CD4-positive, alpha-beta T cell treated with Interleukin-4 for 1 hour (primary cell): ENCODE data around the gene ACSM2A.
"Not testable (repeated sequence)": the region's sequence is repeated elsewhere in the genome, so short reads cannot be mapped to it uniquely, and the experiment has no call there.

Experiments
- DNase-seq, 2 donors: peaks; one replicate each; pipeline ENCODE4 v3.0.0-alpha.2; 2020 to 2022

ACSM2A gene

GRCh38 chr16:20451364-20451763, at the start of gene ACSM2A:
Gene ACSM2A, plus strand, starts transcription at chr16:20451521. Its CDS starts 8,594 bp downstream, at chr16:20460115.
- not testable (repeated sequence) for DNase-seq

GRCh38 chr16:20402651-20403050, 48.7 kb upstream of the ACSM2A start:
- DNase-seq: no peak

GRCh38 chr16:20404637-20405036, 46.7 kb upstream of the ACSM2A start, which contains the start of gene PDILT:
Gene PDILT, minus strand, starts transcription at chr16:20404737. Its CDS starts 5,437 bp downstream, at chr16:20399300.
- no peak for DNase-seq

DNA sequence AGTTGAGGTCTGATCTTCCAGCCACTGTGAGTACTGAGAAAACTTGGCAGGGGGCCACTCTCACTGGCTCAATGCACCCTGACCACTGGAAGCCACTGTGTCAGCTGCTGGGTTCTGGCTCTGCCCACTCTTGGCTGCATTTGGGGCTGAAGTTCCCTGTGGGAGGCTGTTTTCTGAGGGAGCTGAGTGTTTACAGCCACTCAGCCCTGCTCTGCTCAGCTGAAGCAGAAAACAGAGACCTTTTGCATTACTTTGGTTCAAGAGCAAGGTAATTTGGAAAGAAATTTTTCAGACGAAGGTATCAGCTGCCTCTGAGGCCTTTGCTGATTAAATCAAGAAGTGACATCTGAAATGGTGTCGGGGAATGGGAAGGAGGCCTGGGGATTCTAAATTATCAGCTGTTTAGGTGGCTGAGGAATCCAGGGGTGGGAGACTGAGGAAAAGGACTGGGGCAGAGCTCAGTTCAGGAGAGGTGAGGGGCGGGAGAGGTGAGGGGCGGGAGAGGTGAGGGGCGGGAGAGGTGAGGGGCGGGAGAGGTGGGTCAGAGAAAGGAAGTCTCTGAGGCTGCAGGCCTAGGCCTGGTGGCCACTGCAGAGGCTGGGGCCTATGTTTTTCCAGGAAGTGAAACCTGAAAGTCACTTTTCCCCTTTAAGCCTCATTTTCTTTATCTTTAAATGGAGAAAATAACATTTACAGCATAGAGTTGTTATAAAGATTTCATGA, 41.8 kb upstream of the ACSM2A start, which contains the start of gene ACSM5:
TSS of gene ACSM5 (plus strand) at position 137 of the 723 bp plus-strand sequence. CDS start 1,951 bp downstream, outside the sequence.
- DNase-seq: no peak

GRCh38 chr16:20410121-20410723, 41.1 kb upstream of the ACSM2A start:
- peak in 1 of 2 donors; percentile 27 for DNase-seq

GRCh38 chr16:20411055-20411454, 40.3 kb upstream of the ACSM2A start:
- DNase-seq: no peak

DNA sequence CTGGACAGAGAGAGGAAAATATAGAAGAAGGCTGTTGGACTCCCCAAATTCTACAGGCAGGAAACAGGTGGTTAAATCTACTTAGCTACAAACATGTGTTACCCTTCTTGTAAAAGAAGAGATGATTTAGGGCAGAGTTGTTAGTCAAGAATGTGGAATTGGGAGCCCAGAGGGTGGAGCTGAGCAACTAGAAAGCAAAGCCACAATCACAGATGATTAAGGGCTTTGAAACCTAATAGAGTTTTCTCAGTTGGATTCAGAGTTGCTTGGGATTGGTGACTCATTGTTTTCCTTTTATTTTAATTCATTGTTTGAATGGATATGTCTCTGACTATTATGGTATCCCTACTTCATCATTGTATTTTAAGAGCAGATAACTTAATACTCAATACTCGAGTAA, 35.8 kb upstream of the ACSM2A start:
- no peak for DNase-seq

DNA sequence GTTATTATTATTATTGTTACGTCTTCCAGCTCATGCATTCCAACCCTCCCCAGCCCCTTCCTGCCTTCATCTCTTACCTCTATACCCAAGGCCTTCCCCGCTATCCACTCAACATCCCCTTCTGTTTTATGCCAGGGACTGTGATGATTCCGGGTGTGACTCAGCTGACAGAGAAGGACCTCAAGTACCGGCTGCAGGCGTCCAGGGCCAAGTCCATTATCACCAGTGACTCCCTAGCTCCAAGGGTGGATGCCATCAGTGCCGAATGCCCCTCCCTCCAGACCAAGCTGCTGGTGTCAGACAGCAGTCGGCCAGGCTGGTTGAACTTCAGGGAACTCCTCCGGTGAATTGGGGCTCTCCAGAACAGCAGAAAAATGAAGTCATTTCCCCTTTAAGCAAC, 32.2 kb upstream of the ACSM2A start:
- DNase-seq: not testable (repeated sequence)

GRCh38 chr16:20421748-20422147, 29.6 kb upstream of the ACSM2A start:
- DNase-seq: not testable (repeated sequence)

DNA sequence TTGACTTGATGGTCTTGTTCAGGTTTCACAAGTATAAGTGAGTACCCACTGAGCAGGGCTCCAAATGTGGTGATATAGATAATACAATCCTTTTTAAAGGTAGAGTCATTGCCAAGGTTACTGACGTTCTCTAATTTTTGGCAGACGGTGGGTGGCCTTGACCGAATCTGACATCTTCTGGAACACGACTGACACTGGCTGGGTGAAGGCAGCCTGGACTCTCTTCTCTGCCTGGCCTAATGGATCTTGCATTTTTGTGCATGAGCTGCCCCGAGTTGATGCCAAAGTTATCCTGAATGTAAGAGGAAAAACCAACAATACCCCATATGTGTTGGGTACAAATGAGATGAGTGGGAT, 27.6 kb upstream of the ACSM2A start:
- not testable (repeated sequence) for DNase-seq

DNA sequence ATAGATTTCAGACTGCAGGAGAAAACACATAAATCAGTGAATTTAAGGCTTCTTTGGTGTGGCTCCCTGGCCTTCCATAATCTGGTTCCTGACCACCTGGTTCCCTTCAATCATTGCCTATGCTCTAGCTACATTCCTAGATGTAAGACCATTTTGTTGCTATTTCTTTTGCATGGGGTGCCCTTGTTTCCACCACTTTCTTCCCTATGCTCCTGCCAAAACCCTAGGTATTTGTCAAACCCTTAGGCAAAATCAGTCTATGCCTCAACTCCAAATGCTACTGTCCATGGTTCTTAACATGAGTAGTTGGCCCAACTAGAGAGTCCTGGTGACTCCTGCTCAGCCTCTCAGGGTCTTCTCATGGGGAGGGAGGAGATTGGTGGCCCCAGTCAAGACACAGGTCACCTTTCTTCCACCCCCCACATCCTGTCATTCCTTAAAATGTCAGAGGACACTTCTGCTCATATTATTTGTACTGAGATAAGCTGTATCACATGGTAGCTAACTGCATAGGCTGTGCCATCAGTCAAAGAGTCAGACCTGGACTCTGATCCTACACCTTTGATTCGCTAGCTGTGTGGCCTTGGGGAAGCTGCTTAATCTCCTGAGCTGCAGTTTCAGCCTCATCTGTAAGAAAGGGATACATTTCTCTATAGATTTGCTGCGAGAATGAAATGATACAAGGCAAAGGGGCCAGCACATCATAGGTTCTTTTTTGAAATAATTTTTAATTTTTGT, 27.0 kb upstream of the ACSM2A start:
- no peak for DNase-seq

DNA sequence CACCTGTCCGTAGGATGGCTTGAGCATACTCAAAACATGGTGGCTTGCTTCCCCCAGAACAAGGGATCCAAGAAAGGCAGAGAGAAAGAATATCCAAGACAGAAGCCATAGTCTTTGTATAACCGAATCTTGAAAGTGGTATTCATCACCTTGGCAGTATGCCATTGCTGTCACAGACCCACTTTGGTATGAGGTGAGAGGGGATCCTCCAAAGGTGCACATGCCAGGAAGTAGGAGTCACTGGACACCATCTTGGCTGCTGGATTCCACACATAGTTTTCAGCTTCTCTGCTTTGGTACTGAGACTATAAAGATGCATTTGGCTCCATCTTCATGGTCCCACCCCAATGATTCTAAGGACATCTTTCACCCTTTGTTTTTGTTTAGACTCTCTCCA, 23.9 kb upstream of the ACSM2A start:
- not testable (repeated sequence) for DNase-seq

- not testable (repeated sequence) for DNase-seq
Observed at GRCh38 chr16:20429499-20429898, 21.8 kb upstream of the ACSM2A start.

- DNase-seq: not testable (repeated sequence)
Observed at GRCh38 chr16:20430480-20430879, 20.8 kb upstream of the ACSM2A start.

DNA sequence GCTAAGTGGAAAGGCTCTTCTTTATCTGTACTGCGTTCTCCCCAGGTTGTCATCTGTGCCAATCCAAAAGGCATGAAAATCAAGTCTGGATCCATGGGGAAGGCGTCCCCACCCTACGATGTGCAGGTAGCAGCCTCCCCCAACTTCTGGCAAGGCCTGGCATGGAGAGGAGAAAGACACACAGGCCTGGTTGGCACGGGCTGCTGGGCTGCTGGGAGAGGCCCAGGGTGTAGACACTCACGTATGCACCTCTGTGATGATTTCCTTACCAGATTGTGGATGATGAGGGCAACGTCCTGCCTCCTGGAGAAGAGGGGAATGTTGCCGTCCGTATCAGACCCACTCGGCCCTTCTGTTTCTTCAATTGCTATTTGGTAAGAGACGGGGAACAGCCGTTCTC, 20.4 kb upstream of the ACSM2A start:
- no peak for DNase-seq

DNA sequence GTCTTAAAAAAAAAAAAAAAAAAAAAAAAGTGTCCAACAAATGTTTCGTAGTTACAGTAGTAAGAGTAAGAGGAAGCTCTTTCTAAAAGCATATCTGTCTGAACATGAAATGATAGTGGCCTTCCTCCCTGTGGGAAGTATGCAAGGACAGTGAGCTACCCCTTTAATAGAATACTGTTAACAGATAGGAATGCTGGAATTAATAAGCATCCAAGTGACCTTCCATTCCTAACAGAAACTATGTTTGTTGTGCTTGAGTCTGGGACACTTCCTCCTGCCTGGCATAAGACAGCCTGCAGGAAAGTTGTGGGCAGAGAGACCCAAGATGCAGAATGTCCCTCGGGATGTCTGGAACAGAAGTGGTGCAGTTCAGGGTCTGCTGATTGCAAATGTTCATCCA, 12.4 kb upstream of the ACSM2A start:
- DNase-seq: not testable (repeated sequence)

GRCh38 chr16:20439820-20440231, 11.5 kb upstream of the ACSM2A start:
- DNase-seq: not testable (repeated sequence)

DNA sequence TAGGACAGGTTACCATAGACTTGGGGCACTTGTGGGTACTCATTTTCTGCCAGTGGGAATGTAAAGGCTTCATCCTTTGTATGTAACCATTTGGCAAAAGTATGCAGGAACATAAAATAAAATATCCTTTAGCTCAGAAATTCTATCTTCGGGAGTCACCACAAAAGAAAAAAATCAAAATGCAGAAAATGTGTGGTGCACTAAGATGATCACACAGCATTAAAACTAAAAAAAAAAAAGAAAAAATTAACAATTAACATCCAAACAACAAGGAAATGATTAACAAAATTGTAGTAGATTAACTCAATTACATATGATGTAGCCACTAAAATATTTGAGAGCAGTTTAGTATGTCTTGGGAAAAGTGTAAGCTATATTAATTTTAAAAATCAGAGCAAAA, 10.6 kb upstream of the ACSM2A start:
- DNase-seq: not testable (repeated sequence)

DNA sequence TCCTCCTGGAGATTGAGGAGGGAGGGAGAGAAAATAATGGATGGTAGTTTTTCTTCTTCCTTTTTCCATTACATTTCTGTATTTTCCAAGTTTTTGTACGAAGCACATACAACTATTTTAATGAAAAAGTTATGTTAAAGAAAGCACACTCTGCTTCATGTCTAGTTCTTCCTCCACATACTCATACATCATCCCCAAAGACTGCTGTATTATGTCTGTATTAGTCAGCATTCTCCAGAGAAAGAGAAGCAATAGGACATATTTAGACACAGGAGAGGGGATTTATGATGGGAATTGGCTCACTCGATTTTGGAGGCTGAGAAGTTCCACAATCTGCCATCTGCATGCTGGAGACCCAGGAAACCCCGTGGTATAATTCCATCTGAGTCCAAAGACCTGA, 10.1 kb upstream of the ACSM2A start:
- no peak for DNase-seq

GRCh38 chr16:20441859-20442258, 9.5 kb upstream of the ACSM2A start:
- not testable (repeated sequence) for DNase-seq

GRCh38 chr16:20446652-20447393, 4.5 kb upstream of the ACSM2A start:
- not testable (repeated sequence) for DNase-seq

- DNase-seq: not testable (repeated sequence)
Observed at GRCh38 chr16:20453633-20454032, 2.3 kb downstream of the ACSM2A start.

- not testable (repeated sequence) for DNase-seq
Observed at GRCh38 chr16:20459227-20459626, 7.9 kb downstream of the ACSM2A start.
